ENCODE measurements around the gene SYCP2L. TPM values are rescaled to one million over a fixed set of nuclear protein-coding genes. Genes with fewer than 3 reads are reported as not detected.
A peak's percentile ranks its signal among the peaks of the same experiment; 100 is the strongest.

The SYCP2L gene
- total and polyA plus RNA-seq, 3 donors from 2014 or later, result 5.4 to 8.7 (median 6.9) TPM

GRCh38 chr6:10970731-10971130 lies 83.9 kb downstream of the SYCP2L start:
- H3K36me3 ChIP-seq (ENCODE audit: low read depth, missing control alignments), result no peaks in the 10 kb centered on the region
- TF ChIP-seq POLR2A (IDR thresholded peaks at IDR 0.05) (no peak), CTCF (IDR thresholded peaks at IDR 0.05) (no peak)
- H3K4me3 ChIP-seq, result no peak overlapping the region
- intact Hi-C loops (cut with DNase I; ENCODE audit: low total_unique reads), result no loop called here
- no peaks in the 10 kb centered on the region for H3K9me3 ChIP-seq
- WGBS, 2 donors, result 91 to 95% methylated on average over 3 of the region's 3 CpGs
- no peaks in the 10 kb centered on the region for H3K4me1 ChIP-seq
- H3K27me3 ChIP-seq, result no peaks in the 10 kb centered on the region
- H3K27ac ChIP-seq, result no peak overlapping the region
- DNase-seq, result no peak

- TF ChIP-seq CTCF (IDR thresholded peaks at IDR 0.05), result no peak
- TF ChIP-seq POLR2A (IDR thresholded peaks at IDR 0.05), result no peak
- intact Hi-C loops (cut with DNase I; ENCODE audit: low total_unique reads), result no loop called here
- 46 to 70% methylated on average over 3 of the region's 3 CpGs for WGBS, 2 donors
- no peak overlapping the region for H3K4me3 ChIP-seq
- no peaks in the 10 kb centered on the region for H3K27me3 ChIP-seq
- no peaks in the 10 kb centered on the region for H3K36me3 ChIP-seq (ENCODE audit: low read depth, missing control alignments)
- no peak overlapping the region for H3K27ac ChIP-seq
- DNase-seq, result no peak
- H3K4me1 ChIP-seq, result no peaks in the 10 kb centered on the region
- no peaks in the 10 kb centered on the region for H3K9me3 ChIP-seq
Observed at GRCh38 chr6:10972196-10972595, 85.3 kb downstream of the SYCP2L start.

- no peaks in the 10 kb centered on the region for H3K4me1 ChIP-seq
- intact Hi-C loops (cut with DNase I; ENCODE audit: low total_unique reads), result no loop called here
- no peak overlapping the region for H3K4me3 ChIP-seq
- no peaks in the 10 kb centered on the region for H3K9me3 ChIP-seq
- DNase-seq, result peak; percentile 21
- WGBS, 2 donors, result 41 to 50% methylated on average over 6 of the region's 6 CpGs
- H3K27ac ChIP-seq, result no peak overlapping the region
- H3K36me3 ChIP-seq (ENCODE audit: low read depth, missing control alignments), result no peaks in the 10 kb centered on the region
- H3K27me3 ChIP-seq, result no peaks in the 10 kb centered on the region
- no peak for TF ChIP-seq POLR2A (IDR thresholded peaks at IDR 0.05)
- TF ChIP-seq CTCF (IDR thresholded peaks at IDR 0.05), result no peak
Observed at GRCh38 chr6:10976571-10976970, 89.7 kb downstream of the SYCP2L start.

- intact Hi-C loops (cut with DNase I; ENCODE audit: low total_unique reads), result no loop called here
- no peak for DNase-seq
- Histone ChIP-seq H3K9me3 (no peaks in the 10 kb centered on the region), H3K27ac (no peak overlapping the region), H3K4me1 (no peaks in the 10 kb centered on the region), H3K27me3 (no peaks in the 10 kb centered on the region), H3K36me3 (ENCODE audit: low read depth, missing control alignments) (no peaks in the 10 kb centered on the region), H3K4me3 (no peak overlapping the region)
- TF ChIP-seq POLR2A (IDR thresholded peaks at IDR 0.05) (no peak), CTCF (IDR thresholded peaks at IDR 0.05) (no peak)
- WGBS, 2 donors, result 89 to 93% methylated on average over 5 of the region's 5 CpGs
Observed at GRCh38 chr6:10977231-10977968, 90.5 kb downstream of the SYCP2L start.

GRCh38 chr6:10979603-10980002 lies 92.8 kb downstream of the SYCP2L start:
- WGBS, 2 donors, result 47 to 60% methylated on average over 1 of the region's 1 CpG
- intact Hi-C loops (cut with DNase I; ENCODE audit: low total_unique reads), result no loop called here
- H3K4me3 ChIP-seq, result no peak overlapping the region
- H3K27ac ChIP-seq, result no peak overlapping the region
- no peaks in the 10 kb centered on the region for H3K4me1 ChIP-seq
- TF ChIP-seq POLR2A (IDR thresholded peaks at IDR 0.05) (no peak), CTCF (IDR thresholded peaks at IDR 0.05) (no peak)
- H3K9me3 ChIP-seq, result no peaks in the 10 kb centered on the region
- DNase-seq, result no peak
- no peaks in the 10 kb centered on the region for H3K36me3 ChIP-seq (ENCODE audit: low read depth, missing control alignments)
- H3K27me3 ChIP-seq, result no peaks in the 10 kb centered on the region

All from testis (tissue), 3 donors.